Stomach (tissue), 4 donors: ENCODE results near the gene UBAP2L.

ENCODE experiments used
- CTCF ChIP-seq, 7 experiments: fragments of 450-650 bp in 4 of 7; fragments of 200-600 bp in 3 of 7; sonication (generic) in 3 of 7; IDR thresholded peaks; one replicate each; pipeline ENCODE4 v1.5.1; 2016 to 2019; ENCODE audit warnings: antibody characterized with exemption in 7 of 7, control low read depth in 2 of 7, mild to moderate bottlenecking in 1 of 7
- EP300 ChIP-seq: sonication (generic); formaldehyde crosslinking; IDR thresholded peaks from one replicate; pipeline ENCODE4 v1.6.1; 2017; ENCODE audit warnings: antibody characterized with exemption

GRCh38 chr1:154236855-154237254 lies 16.1 kb downstream of the UBAP2L start:
- TF ChIP-seq CTCF (IDR thresholded peaks at IDR 0.05) (no peak), EP300 (no peak)
